HEK293 (cell line): ENCODE data around the gene TRIM36.

Source experiments
- CTCF ChIA-PET: fragments of 350-600 bp; formaldehyde crosslinking; extraction: SDS; loops from one replicate; lab custom pipeline; 2021; ENCODE audit warnings: antibody characterized with exemption; lab: Yijun Ruan, JAX
- POLR2A ChIA-PET: fragments of 300-600 bp; formaldehyde crosslinking; extraction: SDS; loops from one replicate; lab custom pipeline; 2020; ENCODE audit warnings: antibody characterized with exemption, inconsistent platforms; lab: Yijun Ruan, JAX
- H3K27ac ChIP-seq: fragments of 200-500 bp; sonication (Bioruptor generic); 2 replicates; pipeline ENCODE4 v1.5.1; 2014; ENCODE audit warnings: low read depth, low read length, control low read depth, inconsistent platforms; ENCODE audit errors: extremely low read depth
- H3K36me3 ChIP-seq, 2 experiments: fragments of 200-500 bp in 1 of 2; sonication (Bioruptor generic) in 1 of 2; 1 replicate in 1 of 2; 2 replicates in 1 of 2; pipeline ENCODE4 v1.5.1; 2014 to 2017; ENCODE audit warnings: inconsistent platforms in 2 of 2, low read length in 2 of 2; ENCODE audit not compliant: control insufficient read depth in 2 of 2, insufficient read depth in 1 of 2
- H3K4me1 ChIP-seq: fragments of 200-500 bp; sonication (Bioruptor generic); 2 replicates; pipeline ENCODE4 v1.5.1; 2014; ENCODE audit warnings: mild to moderate bottlenecking, low read length, inconsistent platforms; ENCODE audit not compliant: control insufficient read depth, insufficient read depth
- H3K4me3 ChIP-seq: 2 replicates; pipeline ENCODE4 v1.5.1; 2011; ENCODE audit warnings: low read depth, mild to moderate bottlenecking, control low read depth, low read length, moderate library complexity
- H3K9me3 ChIP-seq: fragments of 200-500 bp; sonication (Bioruptor generic); 2 replicates; pipeline ENCODE4 v1.5.1; 2014; ENCODE audit warnings: low read depth, low read length, inconsistent platforms; ENCODE audit not compliant: control insufficient read depth, insufficient read depth
- EGR2 ChIP-seq: fragments of 450-650 bp; formaldehyde crosslinking; IDR thresholded peaks from 2 replicates; pipeline ENCODE4 v1.5.1; 2016; ENCODE audit warnings: low read depth, missing biosample characterization, missing genetic modification characterization
- IKZF3 ChIP-seq: fragments of 450-650 bp; IDR thresholded peaks from 2 replicates; pipeline ENCODE4 v1.5.0; 2018; ENCODE audit warnings: missing biosample characterization, mild to moderate bottlenecking, missing genetic modification characterization, moderate library complexity
- TCF7L2 ChIP-seq: IDR thresholded peaks from 2 replicates; pipeline ENCODE4 v1.6.1; 2011; ENCODE audit warnings: low read depth, mild to moderate bottlenecking, inconsistent platforms, low read length, moderate library complexity, borderline replicate concordance
- YY1 ChIP-seq: fragments of 450-650 bp; formaldehyde crosslinking; IDR thresholded peaks from 2 replicates; pipeline ENCODE4 v1.5.1; 2018; ENCODE audit warnings: missing biosample characterization, missing genetic modification characterization
- ZNF133 ChIP-seq: fragments of 450-650 bp; formaldehyde crosslinking; IDR thresholded peaks from 2 replicates; pipeline ENCODE4 v1.5.1; 2016; ENCODE audit warnings: missing biosample characterization, missing genetic modification characterization
- ZNF2 ChIP-seq: fragments of 450-650 bp; formaldehyde crosslinking; IDR thresholded peaks from 2 replicates; pipeline ENCODE4 v1.5.1; 2016; ENCODE audit warnings: missing biosample characterization, missing genetic modification characterization
- ZNF214 ChIP-seq: fragments of 450-650 bp; formaldehyde crosslinking; IDR thresholded peaks from 2 replicates; pipeline ENCODE4 v1.5.1; 2017; ENCODE audit warnings: missing biosample characterization, mild to moderate bottlenecking, missing genetic modification characterization, borderline replicate concordance
- ZNF23 ChIP-seq: fragments of 450-650 bp; formaldehyde crosslinking; IDR thresholded peaks from 2 replicates; pipeline ENCODE4 v1.5.1; 2016; ENCODE audit warnings: missing biosample characterization, missing genetic modification characterization, borderline replicate concordance
- ZNF324 ChIP-seq: fragments of 450-650 bp; formaldehyde crosslinking; IDR thresholded peaks from 2 replicates; pipeline ENCODE4 v1.5.1; 2016; ENCODE audit warnings: missing biosample characterization, missing genetic modification characterization
- ZNF549 ChIP-seq: fragments of 450-650 bp; IDR thresholded peaks from 2 replicates; pipeline ENCODE4 v1.5.1; 2018; ENCODE audit warnings: missing biosample characterization, missing genetic modification characterization, mild to moderate bottlenecking, inconsistent platforms, moderate library complexity
- ZNF701 ChIP-seq: fragments of 450-650 bp; formaldehyde crosslinking; IDR thresholded peaks from 2 replicates; pipeline ENCODE4 v1.5.1; 2016; ENCODE audit warnings: missing biosample characterization, missing genetic modification characterization
- ZNF792 ChIP-seq: fragments of 450-650 bp; formaldehyde crosslinking; IDR thresholded peaks from 2 replicates; pipeline ENCODE4 v1.5.1; 2016; ENCODE audit warnings: missing biosample characterization, missing genetic modification characterization
- ZSCAN23 ChIP-seq: fragments of 450-650 bp; formaldehyde crosslinking; IDR thresholded peaks from 2 replicates; pipeline ENCODE4 v1.5.1; 2016; ENCODE audit warnings: missing biosample characterization, missing genetic modification characterization
- TF ChIP-seq, protein P1 (sequence below): sonication (generic); formaldehyde crosslinking; IDR thresholded peaks from 2 replicates; pipeline ENCODE4 v1.8.1; 2022; ENCODE audit warnings: mild to moderate bottlenecking, moderate library complexity, missing genetic modification reagents
- TF ChIP-seq, protein P2 (sequence below): fragments of 450-650 bp; formaldehyde crosslinking; IDR thresholded peaks from 2 replicates; pipeline ENCODE4 v1.5.1; 2016; ENCODE audit warnings: missing biosample characterization, missing genetic modification characterization
- TF ChIP-seq, protein P3 (sequence below): fragments of 450-650 bp; formaldehyde crosslinking; conservative IDR thresholded peaks from 2 replicates; pipeline ENCODE4 v1.5.1; 2016; ENCODE audit warnings: low read depth, missing biosample characterization, missing genetic modification characterization
- TF ChIP-seq, protein P4 (sequence below): fragments of 450-650 bp; formaldehyde crosslinking; IDR thresholded peaks from 2 replicates; pipeline ENCODE4 v1.5.1; 2016; ENCODE audit warnings: missing biosample characterization, missing genetic modification characterization, borderline replicate concordance
- TF ChIP-seq, protein P5 (sequence below): fragments of 450-650 bp; formaldehyde crosslinking; IDR thresholded peaks from 2 replicates; pipeline ENCODE4 v1.5.1; 2016; ENCODE audit warnings: missing biosample characterization, missing genetic modification characterization, borderline replicate concordance

The TRIM36 gene

DNA sequence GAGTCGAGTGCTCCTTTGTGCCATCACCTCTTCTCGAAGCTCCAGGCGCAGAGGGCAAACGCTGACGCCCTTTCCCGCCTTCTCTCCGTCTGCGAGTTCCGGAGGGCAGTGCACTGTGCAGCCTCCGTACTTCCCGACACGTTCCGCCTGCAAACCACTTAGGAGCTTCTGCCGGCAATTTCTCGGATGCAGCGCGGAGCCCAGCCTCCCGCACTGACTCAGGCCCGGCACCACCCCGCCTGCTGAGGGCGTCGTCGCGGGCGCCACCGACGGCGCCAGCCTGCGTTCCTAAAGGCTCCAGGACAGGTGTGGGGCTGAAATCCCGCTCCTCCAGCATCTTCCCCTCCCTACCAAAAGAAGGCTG, 9.3 kb upstream of the TRIM36 start:
- H3K9me3 ChIP-seq, result no peaks in the 10 kb centered on the region
- no peak overlapping the region for H3K27ac ChIP-seq
- H3K4me3 ChIP-seq, result no peak overlapping the region
- 0 out of 2 replicates have a peak, but pooled peaks cover 2% of the 10 kb centered on the region for H3K4me1 ChIP-seq
- no peaks in the 10 kb centered on the region for H3K36me3 ChIP-seq
- ChIA-PET CTCF (no interaction called here), POLR2A (no interaction called here)
- TF ChIP-seq IKZF3 (tag by site-specific recombination), result 0 out of 2 replicates have a peak, but pooled peaks have one; percentile 25
- no peak for TF ChIP-seq ZNF324 (tag by site-specific recombination)
- TF ChIP-seq TCF7L2, result no peak
- no peak for TF ChIP-seq ZNF701 (tag by site-specific recombination)
- no peak for TF ChIP-seq ZNF23
- TF ChIP-seq, protein P1, sequence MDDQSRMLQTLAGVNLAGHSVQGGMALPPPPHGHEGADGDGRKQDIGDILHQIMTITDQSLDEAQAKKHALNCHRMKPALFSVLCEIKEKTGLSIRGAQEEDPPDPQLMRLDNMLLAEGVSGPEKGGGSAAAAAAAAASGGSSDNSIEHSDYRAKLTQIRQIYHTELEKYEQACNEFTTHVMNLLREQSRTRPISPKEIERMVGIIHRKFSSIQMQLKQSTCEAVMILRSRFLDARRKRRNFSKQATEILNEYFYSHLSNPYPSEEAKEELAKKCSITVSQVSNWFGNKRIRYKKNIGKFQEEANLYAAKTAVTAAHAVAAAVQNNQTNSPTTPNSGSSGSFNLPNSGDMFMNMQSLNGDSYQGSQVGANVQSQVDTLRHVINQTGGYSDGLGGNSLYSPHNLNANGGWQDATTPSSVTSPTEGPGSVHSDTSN (CRISPR knock-in tag), result no peak
- no peak for TF ChIP-seq ZNF133
- TF ChIP-seq, protein P2, sequence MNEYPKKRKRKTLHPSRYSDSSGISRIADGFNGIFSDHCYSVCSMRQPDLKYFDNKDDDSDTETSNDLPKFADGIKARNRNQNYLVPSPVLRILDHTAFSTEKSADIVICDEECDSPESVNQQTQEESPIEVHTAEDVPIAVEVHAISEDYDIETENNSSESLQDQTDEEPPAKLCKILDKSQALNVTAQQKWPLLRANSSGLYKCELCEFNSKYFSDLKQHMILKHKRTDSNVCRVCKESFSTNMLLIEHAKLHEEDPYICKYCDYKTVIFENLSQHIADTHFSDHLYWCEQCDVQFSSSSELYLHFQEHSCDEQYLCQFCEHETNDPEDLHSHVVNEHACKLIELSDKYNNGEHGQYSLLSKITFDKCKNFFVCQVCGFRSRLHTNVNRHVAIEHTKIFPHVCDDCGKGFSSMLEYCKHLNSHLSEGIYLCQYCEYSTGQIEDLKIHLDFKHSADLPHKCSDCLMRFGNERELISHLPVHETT (tag by site-specific recombination), result no peak

DNA sequence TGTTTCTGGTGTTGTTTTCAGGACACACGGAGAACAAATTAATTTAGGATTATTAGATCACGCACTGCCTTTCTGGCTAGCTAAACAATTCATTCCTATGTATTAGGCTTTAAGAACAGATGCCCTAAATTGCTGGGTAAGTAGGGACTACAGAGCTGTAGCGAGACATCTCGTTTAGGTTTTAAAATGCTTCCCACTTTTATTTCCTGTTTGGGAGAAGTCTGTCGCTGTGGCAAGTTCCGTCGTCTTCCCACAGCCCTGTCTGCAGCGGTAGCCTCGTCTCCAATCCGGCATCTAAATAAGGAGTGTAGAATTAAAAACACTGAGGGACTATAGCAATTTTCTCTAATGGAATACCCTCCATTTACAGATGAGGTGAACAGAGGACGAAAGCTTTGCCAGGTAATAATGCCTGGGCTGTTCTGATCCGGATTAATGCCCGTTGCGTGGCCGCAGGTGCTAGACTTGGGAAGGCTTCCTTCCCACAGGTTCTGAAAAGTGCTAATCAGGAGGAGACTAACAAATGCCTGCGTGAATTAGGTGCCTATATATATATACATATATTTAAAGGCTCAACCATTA, 1.3 kb upstream of the TRIM36 start:
- H3K4me1 ChIP-seq, result peaks cover 4% of the 10 kb centered on the region; the same call in 1 of the 2 replicates
- no peaks in the 10 kb centered on the region for H3K9me3 ChIP-seq
- peak overlapping the region; percentile 60; the same call in 1 of the 2 replicates for H3K27ac ChIP-seq
- H3K36me3 ChIP-seq, result peaks cover 0 to 3% of the 10 kb centered on the region in 2 experiments; a peak in 1 of 3 replicates
- CTCF ChIA-PET, result interaction anchor here (0.7 to 1.1 kb wide), 2 partner anchors 10 to 70 kb away, joined by 3 to 4 read pairs; no protein-coding TSS in a partner anchor
- TF ChIP-seq, protein P3, sequence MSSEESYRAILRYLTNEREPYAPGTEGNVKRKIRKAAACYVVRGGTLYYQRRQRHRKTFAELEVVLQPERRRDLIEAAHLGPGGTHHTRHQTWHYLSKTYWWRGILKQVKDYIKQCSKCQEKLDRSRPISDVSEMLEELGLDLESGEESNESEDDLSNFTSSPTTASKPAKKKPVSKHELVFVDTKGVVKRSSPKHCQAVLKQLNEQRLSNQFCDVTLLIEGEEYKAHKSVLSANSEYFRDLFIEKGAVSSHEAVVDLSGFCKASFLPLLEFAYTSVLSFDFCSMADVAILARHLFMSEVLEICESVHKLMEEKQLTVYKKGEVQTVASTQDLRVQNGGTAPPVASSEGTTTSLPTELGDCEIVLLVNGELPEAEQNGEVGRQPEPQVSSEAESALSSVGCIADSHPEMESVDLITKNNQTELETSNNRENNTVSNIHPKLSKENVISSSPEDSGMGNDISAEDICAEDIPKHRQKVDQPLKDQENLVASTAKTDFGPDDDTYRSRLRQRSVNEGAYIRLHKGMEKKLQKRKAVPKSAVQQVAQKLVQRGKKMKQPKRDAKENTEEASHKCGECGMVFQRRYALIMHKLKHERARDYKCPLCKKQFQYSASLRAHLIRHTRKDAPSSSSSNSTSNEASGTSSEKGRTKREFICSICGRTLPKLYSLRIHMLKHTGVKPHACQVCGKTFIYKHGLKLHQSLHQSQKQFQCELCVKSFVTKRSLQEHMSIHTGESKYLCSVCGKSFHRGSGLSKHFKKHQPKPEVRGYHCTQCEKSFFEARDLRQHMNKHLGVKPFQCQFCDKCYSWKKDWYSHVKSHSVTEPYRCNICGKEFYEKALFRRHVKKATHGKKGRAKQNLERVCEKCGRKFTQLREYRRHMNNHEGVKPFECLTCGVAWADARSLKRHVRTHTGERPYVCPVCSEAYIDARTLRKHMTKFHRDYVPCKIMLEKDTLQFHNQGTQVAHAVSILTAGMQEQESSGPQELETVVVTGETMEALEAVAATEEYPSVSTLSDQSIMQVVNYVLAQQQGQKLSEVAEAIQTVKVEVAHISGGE (tag by site-specific recombination), result 0 out of 2 replicates have a peak, but pooled peaks have one; percentile 2
- no peak for TF ChIP-seq ZNF549
- no peak for TF ChIP-seq ZSCAN23 (tag by site-specific recombination)
- TF ChIP-seq ZNF214 (tag by site-specific recombination), result no peak
- no peak for TF ChIP-seq ZNF792 (tag by site-specific recombination)
- TF ChIP-seq ZNF2 (tag by site-specific recombination), result 0 out of 2 replicates have a peak, but pooled peaks have one; percentile 35
- TF ChIP-seq, protein P4, sequence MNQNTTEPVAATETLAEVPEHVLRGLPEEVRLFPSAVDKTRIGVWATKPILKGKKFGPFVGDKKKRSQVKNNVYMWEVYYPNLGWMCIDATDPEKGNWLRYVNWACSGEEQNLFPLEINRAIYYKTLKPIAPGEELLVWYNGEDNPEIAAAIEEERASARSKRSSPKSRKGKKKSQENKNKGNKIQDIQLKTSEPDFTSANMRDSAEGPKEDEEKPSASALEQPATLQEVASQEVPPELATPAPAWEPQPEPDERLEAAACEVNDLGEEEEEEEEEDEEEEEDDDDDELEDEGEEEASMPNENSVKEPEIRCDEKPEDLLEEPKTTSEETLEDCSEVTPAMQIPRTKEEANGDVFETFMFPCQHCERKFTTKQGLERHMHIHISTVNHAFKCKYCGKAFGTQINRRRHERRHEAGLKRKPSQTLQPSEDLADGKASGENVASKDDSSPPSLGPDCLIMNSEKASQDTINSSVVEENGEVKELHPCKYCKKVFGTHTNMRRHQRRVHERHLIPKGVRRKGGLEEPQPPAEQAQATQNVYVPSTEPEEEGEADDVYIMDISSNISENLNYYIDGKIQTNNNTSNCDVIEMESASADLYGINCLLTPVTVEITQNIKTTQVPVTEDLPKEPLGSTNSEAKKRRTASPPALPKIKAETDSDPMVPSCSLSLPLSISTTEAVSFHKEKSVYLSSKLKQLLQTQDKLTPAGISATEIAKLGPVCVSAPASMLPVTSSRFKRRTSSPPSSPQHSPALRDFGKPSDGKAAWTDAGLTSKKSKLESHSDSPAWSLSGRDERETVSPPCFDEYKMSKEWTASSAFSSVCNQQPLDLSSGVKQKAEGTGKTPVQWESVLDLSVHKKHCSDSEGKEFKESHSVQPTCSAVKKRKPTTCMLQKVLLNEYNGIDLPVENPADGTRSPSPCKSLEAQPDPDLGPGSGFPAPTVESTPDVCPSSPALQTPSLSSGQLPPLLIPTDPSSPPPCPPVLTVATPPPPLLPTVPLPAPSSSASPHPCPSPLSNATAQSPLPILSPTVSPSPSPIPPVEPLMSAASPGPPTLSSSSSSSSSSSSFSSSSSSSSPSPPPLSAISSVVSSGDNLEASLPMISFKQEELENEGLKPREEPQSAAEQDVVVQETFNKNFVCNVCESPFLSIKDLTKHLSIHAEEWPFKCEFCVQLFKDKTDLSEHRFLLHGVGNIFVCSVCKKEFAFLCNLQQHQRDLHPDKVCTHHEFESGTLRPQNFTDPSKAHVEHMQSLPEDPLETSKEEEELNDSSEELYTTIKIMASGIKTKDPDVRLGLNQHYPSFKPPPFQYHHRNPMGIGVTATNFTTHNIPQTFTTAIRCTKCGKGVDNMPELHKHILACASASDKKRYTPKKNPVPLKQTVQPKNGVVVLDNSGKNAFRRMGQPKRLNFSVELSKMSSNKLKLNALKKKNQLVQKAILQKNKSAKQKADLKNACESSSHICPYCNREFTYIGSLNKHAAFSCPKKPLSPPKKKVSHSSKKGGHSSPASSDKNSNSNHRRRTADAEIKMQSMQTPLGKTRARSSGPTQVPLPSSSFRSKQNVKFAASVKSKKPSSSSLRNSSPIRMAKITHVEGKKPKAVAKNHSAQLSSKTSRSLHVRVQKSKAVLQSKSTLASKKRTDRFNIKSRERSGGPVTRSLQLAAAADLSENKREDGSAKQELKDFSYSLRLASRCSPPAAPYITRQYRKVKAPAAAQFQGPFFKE (tag by site-specific recombination), result no peak
- TF ChIP-seq EGR2 (tag by site-specific recombination), result no peak
- TF ChIP-seq, protein P5, sequence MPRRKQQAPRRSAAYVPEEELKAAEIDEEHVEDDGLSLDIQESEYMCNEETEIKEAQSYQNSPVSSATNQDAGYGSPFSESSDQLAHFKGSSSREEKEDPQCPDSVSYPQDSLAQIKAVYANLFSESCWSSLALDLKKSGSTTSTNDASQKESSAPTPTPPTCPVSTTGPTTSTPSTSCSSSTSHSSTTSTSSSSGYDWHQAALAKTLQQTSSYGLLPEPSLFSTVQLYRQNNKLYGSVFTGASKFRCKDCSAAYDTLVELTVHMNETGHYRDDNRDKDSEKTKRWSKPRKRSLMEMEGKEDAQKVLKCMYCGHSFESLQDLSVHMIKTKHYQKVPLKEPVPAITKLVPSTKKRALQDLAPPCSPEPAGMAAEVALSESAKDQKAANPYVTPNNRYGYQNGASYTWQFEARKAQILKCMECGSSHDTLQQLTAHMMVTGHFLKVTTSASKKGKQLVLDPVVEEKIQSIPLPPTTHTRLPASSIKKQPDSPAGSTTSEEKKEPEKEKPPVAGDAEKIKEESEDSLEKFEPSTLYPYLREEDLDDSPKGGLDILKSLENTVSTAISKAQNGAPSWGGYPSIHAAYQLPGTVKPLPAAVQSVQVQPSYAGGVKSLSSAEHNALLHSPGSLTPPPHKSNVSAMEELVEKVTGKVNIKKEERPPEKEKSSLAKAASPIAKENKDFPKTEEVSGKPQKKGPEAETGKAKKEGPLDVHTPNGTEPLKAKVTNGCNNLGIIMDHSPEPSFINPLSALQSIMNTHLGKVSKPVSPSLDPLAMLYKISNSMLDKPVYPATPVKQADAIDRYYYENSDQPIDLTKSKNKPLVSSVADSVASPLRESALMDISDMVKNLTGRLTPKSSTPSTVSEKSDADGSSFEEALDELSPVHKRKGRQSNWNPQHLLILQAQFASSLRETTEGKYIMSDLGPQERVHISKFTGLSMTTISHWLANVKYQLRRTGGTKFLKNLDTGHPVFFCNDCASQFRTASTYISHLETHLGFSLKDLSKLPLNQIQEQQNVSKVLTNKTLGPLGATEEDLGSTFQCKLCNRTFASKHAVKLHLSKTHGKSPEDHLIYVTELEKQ (tag by site-specific recombination), result no peak
- TF ChIP-seq YY1 (tag by site-specific recombination), result no peak
- POLR2A ChIA-PET, result interaction anchor here (0.8 kb wide), 1 partner anchor 454 kb away, joined by 3 read pairs; no protein-coding TSS in a partner anchor
- peak overlapping the region; percentile 94 for H3K4me3 ChIP-seq
